HG03039 (cell line): ENCODE measurements around the gene SLC10A3.

Source experiments
- ATAC-seq: cut with Tn5 transposase; IDR thresholded peaks from one replicate; pipeline ENCODE4 v1.9.1; 2021; ENCODE audit warnings: mild to moderate bottlenecking, moderate library complexity; ENCODE audit not compliant: unreplicated experiment

Gene SLC10A3

GRCh38 chrX:154441984-154442707, 48.3 kb downstream of the SLC10A3 start:
- ATAC-seq: no peak

GRCh38 chrX:154441564-154441963, 48.9 kb downstream of the SLC10A3 start:
- no peak for ATAC-seq

GRCh38 chrX:154440623-154441357, 49.6 kb downstream of the SLC10A3 start:
- ATAC-seq: no peak

- no peak for ATAC-seq
These were observed 50.6 kb downstream of the SLC10A3 start for GRCh38 chrX:154439841-154440240.

GRCh38 chrX:154437971-154438893, 52.2 kb downstream of the SLC10A3 start:
- ATAC-seq: no peak
